Transverse colon (tissue), 4 donors: ENCODE measurements around the gene CORO2B.

Experiments used
- CTCF ChIP-seq, 5 experiments: fragments of 200-600 bp in 3 of 5; fragments of 450-650 bp in 2 of 5; sonication (generic) in 3 of 5; IDR thresholded peaks; 1 replicate in 2 of 5; 2 replicates in 3 of 5; pipeline ENCODE4 v1.5.1; 2016 to 2017; ENCODE audit warnings: antibody characterized with exemption in 5 of 5, inconsistent platforms in 3 of 5, mild to moderate bottlenecking in 2 of 5, moderate library complexity in 1 of 5
- EP300 ChIP-seq: sonication (generic); formaldehyde crosslinking; IDR thresholded peaks from one replicate; pipeline ENCODE4 v1.6.1; 2017; ENCODE audit warnings: antibody characterized with exemption, low read depth
- POLR2A ChIP-seq: fragments of 450-650 bp; IDR thresholded peaks from one replicate; pipeline ENCODE4 v1.6.1; 2016; ENCODE audit warnings: antibody characterized with exemption, mild to moderate bottlenecking, moderate library complexity
- POLR2AphosphoS5 ChIP-seq, 3 donors: sonication (generic); formaldehyde crosslinking; IDR thresholded peaks; one replicate each; pipeline ENCODE4 v1.6.1; 2016; ENCODE audit warnings: antibody characterized with exemption in 3 of 3

GRCh38 chr15:68679161-68679560, 100.4 kb downstream of the CORO2B start:
- TF ChIP-seq CTCF (IDR thresholded peaks at IDR 0.05) (no peak), POLR2A (no peak), POLR2AphosphoS5 (IDR thresholded peaks at IDR 0.05) (no peak), EP300 (no peak)
